Effector memory CD8-positive, alpha-beta T cell (primary cell): ENCODE results near the gene MFAP4.

Experiments used
- ATAC-seq: fragments of 150-1000 bp; cut with Tn5 transposase; replicated peaks from 2 replicates; pipeline ENCODE4 v1.10.0; 2021; ENCODE audit warnings: mild to moderate bottlenecking, moderate library complexity
- DNase-seq, 3 experiments: peaks; one replicate each; pipeline ENCODE4 v3.0.0; 2021
- H3K27ac Mint-ChIP-seq, 2 donors: one replicate each; pipeline ENCODE4 v1.8.0; 2022; ENCODE audit warnings: mild to moderate bottlenecking in 2 of 2, mixed read lengths in 2 of 2, moderate library complexity in 2 of 2
- H3K27me3 Mint-ChIP-seq, 2 donors: one replicate each; pipeline ENCODE4 v1.8.0; 2022; ENCODE audit warnings: mixed read lengths in 2 of 2
- H3K36me3 Mint-ChIP-seq: one replicate; pipeline ENCODE4 v1.8.0; 2022; ENCODE audit warnings: mild to moderate bottlenecking, moderate library complexity, mixed read lengths; ENCODE audit not compliant: insufficient read depth
- H3K4me1 Mint-ChIP-seq, 2 donors: one replicate each; pipeline ENCODE4 v1.8.0; 2022; ENCODE audit warnings: low read depth in 2 of 2, mixed read lengths in 2 of 2
- H3K4me3 Mint-ChIP-seq, 2 donors: one replicate each; pipeline ENCODE4 v1.8.0; 2022; ENCODE audit warnings: mild to moderate bottlenecking in 2 of 2, mixed read lengths in 2 of 2, moderate library complexity in 2 of 2
- H3K9me3 Mint-ChIP-seq, 2 donors: one replicate each; pipeline ENCODE4 v1.8.0; 2022; ENCODE audit warnings: mixed read lengths in 2 of 2

MFAP4 gene

GRCh38 chr17:19377602-19378415 lies 9.2 kb downstream of the MFAP4 start:
- ATAC-seq (peak; percentile 86), DNase-seq (peak; percentile 89 to 92 (median 91))
- H3K9me3 Mint-ChIP-seq: no peaks in the 10 kb centered on the region
- peaks cover 20% of the 10 kb centered on the region for H3K36me3 Mint-ChIP-seq
- no peaks in the 10 kb centered on the region for H3K27me3 Mint-ChIP-seq
- H3K4me1 Mint-ChIP-seq: peaks cover 13 to 20% of the 10 kb centered on the region in 2 donors
- peak overlapping the region; percentile 93 to 99 for H3K4me3 Mint-ChIP-seq
- peak overlapping the region; percentile 78 to 98 for H3K27ac Mint-ChIP-seq

GRCh38 chr17:19376811-19377210 lies 10.2 kb downstream of the MFAP4 start:
- H3K36me3 Mint-ChIP-seq: peaks cover 20% of the 10 kb centered on the region
- H3K9me3 Mint-ChIP-seq: no peaks in the 10 kb centered on the region

GRCh38 chr17:19375732-19376131 lies 11.3 kb downstream of the MFAP4 start:
- H3K27me3 Mint-ChIP-seq: no peaks in the 10 kb centered on the region
- ATAC-seq (no peak), DNase-seq (no peak)
- peak overlapping the region in 1 of 2 donors; percentile 27 for H3K4me3 Mint-ChIP-seq
- no peak overlapping the region for H3K27ac Mint-ChIP-seq
- peaks cover 14% of the 10 kb centered on the region for H3K36me3 Mint-ChIP-seq
- H3K4me1 Mint-ChIP-seq: peaks cover 31 to 36% of the 10 kb centered on the region in 2 donors
- H3K9me3 Mint-ChIP-seq: no peaks in the 10 kb centered on the region

More at GRCh38 chr17:19376811-19377210, 10.2 kb downstream of the MFAP4 start:
- ATAC-seq (no peak), DNase-seq (no peak)
- Mint-ChIP-seq H3K27me3 (no peaks in the 10 kb centered on the region), H3K4me3 (peak overlapping the region; percentile 93 to 99), H3K27ac (peak overlapping the region; percentile 78 to 98), H3K4me1 (peaks cover 21 to 26% of the 10 kb centered on the region in 2 donors)

- H3K36me3 Mint-ChIP-seq: peaks cover 19% of the 10 kb centered on the region
- ATAC-seq (no peak), DNase-seq (no peak)
- no peak overlapping the region for H3K27ac Mint-ChIP-seq
- H3K9me3 Mint-ChIP-seq: peaks cover 0 to 2% of the 10 kb centered on the region in 2 donors
- no peaks in the 10 kb centered on the region for H3K27me3 Mint-ChIP-seq
- peaks cover 46 to 47% of the 10 kb centered on the region in 2 donors for H3K4me1 Mint-ChIP-seq
- no peak overlapping the region for H3K4me3 Mint-ChIP-seq
These were observed 12.9 kb downstream of the MFAP4 start for GRCh38 chr17:19374136-19374535.

- H3K9me3 Mint-ChIP-seq: peaks cover 0 to 2% of the 10 kb centered on the region in 2 donors
These were observed 14.0 kb downstream of the MFAP4 start for GRCh38 chr17:19372866-19373504.

GRCh38 chr17:19372439-19372838 lies 14.6 kb downstream of the MFAP4 start:
- H3K9me3 Mint-ChIP-seq: peaks cover 0 to 2% of the 10 kb centered on the region in 2 donors
- H3K4me3 Mint-ChIP-seq: peak overlapping the region; percentile 59 to 83
- peaks cover 53% of the 10 kb centered on the region in 2 donors for H3K4me1 Mint-ChIP-seq
- peaks cover 11% of the 10 kb centered on the region for H3K36me3 Mint-ChIP-seq
- H3K27ac Mint-ChIP-seq: peak overlapping the region; percentile 81 to 83
- H3K27me3 Mint-ChIP-seq: no peaks in the 10 kb centered on the region
- DNase-seq (no peak), ATAC-seq (no peak)

More at GRCh38 chr17:19372866-19373504, 14.0 kb downstream of the MFAP4 start:
- Mint-ChIP-seq H3K4me3 (peak overlapping the region; percentile 29 to 83), H3K36me3 (peaks cover 17% of the 10 kb centered on the region), H3K27me3 (no peaks in the 10 kb centered on the region), H3K27ac (peak overlapping the region in 1 of 2 donors; percentile 83), H3K4me1 (peaks cover 51 to 53% of the 10 kb centered on the region in 2 donors)
- DNase-seq (no peak), ATAC-seq (no peak)

GRCh38 chr17:19372011-19372370 lies 15.0 kb downstream of the MFAP4 start:
- peaks cover 50% of the 10 kb centered on the region in 2 donors for H3K4me1 Mint-ChIP-seq
- ATAC-seq: no peak
- peak overlapping the region; percentile 59 to 83 for H3K4me3 Mint-ChIP-seq
- H3K27ac Mint-ChIP-seq: peak overlapping the region; percentile 81 to 83
- no peaks in the 10 kb centered on the region for H3K27me3 Mint-ChIP-seq
- H3K36me3 Mint-ChIP-seq: peaks cover 7% of the 10 kb centered on the region
- no peak for DNase-seq
- H3K9me3 Mint-ChIP-seq: peaks cover 0 to 2% of the 10 kb centered on the region in 2 donors

GRCh38 chr17:19371259-19372010 lies 15.6 kb downstream of the MFAP4 start:
- Mint-ChIP-seq H3K4me1 (peaks cover 47% of the 10 kb centered on the region in 2 donors), H3K36me3 (peaks cover 5% of the 10 kb centered on the region), H3K27me3 (no peaks in the 10 kb centered on the region), H3K9me3 (peaks cover 0 to 2% of the 10 kb centered on the region in 2 donors), H3K27ac (peak overlapping the region; percentile 83 to 95), H3K4me3 (peak overlapping the region; percentile 71 to 83)
- ATAC-seq: peak; percentile 38
- DNase-seq: no peak

- DNase-seq: no peak
- peaks cover 5% of the 10 kb centered on the region for H3K36me3 Mint-ChIP-seq
- peak overlapping the region; percentile 83 to 87 for H3K4me3 Mint-ChIP-seq
- ATAC-seq: peak; percentile 43
- H3K27me3 Mint-ChIP-seq: no peaks in the 10 kb centered on the region
- H3K9me3 Mint-ChIP-seq: peaks cover 0 to 2% of the 10 kb centered on the region in 2 donors
- H3K4me1 Mint-ChIP-seq: peaks cover 43 to 45% of the 10 kb centered on the region in 2 donors
- H3K27ac Mint-ChIP-seq: peak overlapping the region; percentile 83 to 95
These were observed 16.5 kb downstream of the MFAP4 start for GRCh38 chr17:19370493-19370960.

- Mint-ChIP-seq H3K27ac (peak overlapping the region; percentile 83 to 95), H3K4me3 (peak overlapping the region; percentile 83 to 87), H3K27me3 (no peaks in the 10 kb centered on the region), H3K9me3 (peaks cover 0 to 2% of the 10 kb centered on the region in 2 donors), H3K4me1 (peaks cover 43% of the 10 kb centered on the region in 2 donors), H3K36me3 (peaks cover 5% of the 10 kb centered on the region)
- ATAC-seq (peak; percentile 86), DNase-seq (peak in 2 of 3 experiments; percentile 19 to 28)
These were observed 17.0 kb downstream of the MFAP4 start for GRCh38 chr17:19369846-19370492.

GRCh38 chr17:19369107-19369778 lies 17.7 kb downstream of the MFAP4 start:
- peak overlapping the region; percentile 83 to 87 for H3K4me3 Mint-ChIP-seq
- DNase-seq: no peak
- no peak for ATAC-seq
- peaks cover 0 to 2% of the 10 kb centered on the region in 2 donors for H3K9me3 Mint-ChIP-seq
- H3K27ac Mint-ChIP-seq: peak overlapping the region; percentile 83 to 95
- H3K4me1 Mint-ChIP-seq: peaks cover 43% of the 10 kb centered on the region in 2 donors
- H3K36me3 Mint-ChIP-seq: peaks cover 5% of the 10 kb centered on the region
- no peaks in the 10 kb centered on the region for H3K27me3 Mint-ChIP-seq

- Mint-ChIP-seq H3K9me3 (peaks cover 0 to 2% of the 10 kb centered on the region in 2 donors), H3K4me1 (peaks cover 41 to 43% of the 10 kb centered on the region in 2 donors), H3K4me3 (no peak overlapping the region), H3K27ac (peak overlapping the region; percentile 71 to 95), H3K36me3 (peaks cover 5% of the 10 kb centered on the region), H3K27me3 (no peaks in the 10 kb centered on the region)
- no peak for DNase-seq
- no peak for ATAC-seq
These were observed 18.8 kb downstream of the MFAP4 start for GRCh38 chr17:19368229-19368628.
